Astrocyte of the spinal cord (primary cell): ENCODE data around the gene GRIN3B.

Source experiments
- DNase-seq: peaks from one replicate; pipeline ENCODE4 v3.0.0; 2011; ENCODE audit warnings: low read depth, low spot score
- H3K4me3 ChIP-seq: 2 replicates; pipeline ENCODE4 v1.5.1; 2011; ENCODE audit warnings: low read depth, mild to moderate bottlenecking, low read length, moderate library complexity
- CTCF ChIP-seq: IDR thresholded peaks from 2 replicates; pipeline ENCODE4 v1.5.1; 2012; ENCODE audit warnings: low read depth, mild to moderate bottlenecking, low read length, inconsistent platforms
- in situ Hi-C: cut with HindIII; loops from 2 replicates; pipeline ENCODE4 v1.10.0; 2017; ENCODE audit warnings: low sequenced_read_pairs

Gene GRIN3B

GRCh38 chr19:970695-971094 lies 29.5 kb upstream of the GRIN3B start:
- in situ Hi-C loops: no loop called here
- DNase-seq: no peak
- peak; percentile 60 for TF ChIP-seq CTCF
- no peak overlapping the region for H3K4me3 ChIP-seq

- no peak for TF ChIP-seq CTCF
- in situ Hi-C loops: no loop called here
- H3K4me3 ChIP-seq: no peak overlapping the region
- no peak for DNase-seq
Observed at GRCh38 chr19:971795-972194, 28.4 kb upstream of the GRIN3B start.

- H3K4me3 ChIP-seq: no peak overlapping the region
- TF ChIP-seq CTCF: no peak
- DNase-seq: no peak
- in situ Hi-C loops: no loop called here
Observed at GRCh38 chr19:972281-972680, 27.9 kb upstream of the GRIN3B start.

GRCh38 chr19:973726-974563 lies 26.3 kb upstream of the GRIN3B start:
- in situ Hi-C loops: no loop called here
- TF ChIP-seq CTCF: no peak
- no peak overlapping the region for H3K4me3 ChIP-seq
- no peak for DNase-seq

GRCh38 chr19:974564-975257 lies 25.5 kb upstream of the GRIN3B start:
- no peak for TF ChIP-seq CTCF
- H3K4me3 ChIP-seq: no peak overlapping the region
- in situ Hi-C loops: no loop called here

GRCh38 chr19:976476-976875 lies 23.7 kb upstream of the GRIN3B start:
- in situ Hi-C loops: no loop called here

More at GRCh38 chr19:974564-975257, 25.5 kb upstream of the GRIN3B start:
- DNase-seq: no peak

More at GRCh38 chr19:976476-976875, 23.7 kb upstream of the GRIN3B start:
- DNase-seq: no peak
- TF ChIP-seq CTCF: no peak
- H3K4me3 ChIP-seq: no peak overlapping the region
